Astrocyte of the spinal cord (primary cell): Measurements from ENCODE around the gene ALDH1L1.

Experiments
- DNase-seq: peaks from one replicate; pipeline ENCODE4 v3.0.0; 2011; ENCODE audit warnings: low read depth, low spot score
- H3K4me3 ChIP-seq: 2 replicates; pipeline ENCODE4 v1.5.1; 2011; ENCODE audit warnings: low read depth, mild to moderate bottlenecking, low read length, moderate library complexity
- CTCF ChIP-seq: IDR thresholded peaks from 2 replicates; pipeline ENCODE4 v1.5.1; 2012; ENCODE audit warnings: low read depth, mild to moderate bottlenecking, low read length, inconsistent platforms
- in situ Hi-C: cut with HindIII; loops from 2 replicates; pipeline ENCODE4 v1.10.0; 2017; ENCODE audit warnings: low sequenced_read_pairs

Gene ALDH1L1

DNA sequence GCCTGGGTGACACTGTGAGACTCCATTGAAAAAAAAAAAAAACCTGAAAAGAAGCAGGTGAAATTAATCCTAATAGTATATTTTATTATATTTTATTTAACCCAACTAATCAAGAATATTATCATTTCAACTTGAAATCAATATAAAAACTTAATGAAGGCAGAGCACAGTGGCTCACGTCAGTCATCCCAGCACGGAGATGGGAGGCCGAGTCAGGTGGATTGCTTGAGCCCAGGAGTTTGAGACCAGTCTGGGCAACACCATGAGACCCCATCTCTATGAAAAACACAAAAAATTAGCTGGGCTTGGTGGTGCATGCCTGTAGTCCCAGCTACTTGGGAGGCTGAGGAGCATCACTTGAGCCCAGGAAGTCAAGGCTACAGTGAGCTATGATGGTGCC, 63.2 kb downstream of the ALDH1L1 start:
- DNase-seq, result no peak
- no peak for TF ChIP-seq CTCF
- in situ Hi-C loops, result no loop called here
- H3K4me3 ChIP-seq, result no peak overlapping the region

DNA sequence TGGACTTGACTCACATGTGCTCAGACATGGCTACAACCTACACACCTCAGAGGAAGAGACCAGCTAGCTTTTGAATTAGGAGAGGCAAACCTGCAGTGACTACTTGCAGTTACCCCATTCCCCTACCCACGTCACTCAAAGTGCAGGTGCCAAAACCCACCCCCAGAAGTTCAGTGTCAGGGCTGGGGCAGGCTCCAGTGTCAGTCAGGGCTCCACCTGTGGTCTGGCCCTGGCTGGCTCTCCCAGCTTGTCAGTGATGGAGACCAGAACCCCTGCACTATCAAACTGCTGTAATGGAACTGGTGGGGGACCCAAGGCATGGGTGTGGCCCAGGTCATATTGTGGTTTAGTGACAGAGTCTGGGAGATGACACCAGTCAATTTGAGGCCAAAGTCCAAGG, 63.9 kb downstream of the ALDH1L1 start:
- no peak for DNase-seq
- H3K4me3 ChIP-seq, result no peak overlapping the region
- in situ Hi-C loops, result no loop called here
- TF ChIP-seq CTCF, result no peak

DNA sequence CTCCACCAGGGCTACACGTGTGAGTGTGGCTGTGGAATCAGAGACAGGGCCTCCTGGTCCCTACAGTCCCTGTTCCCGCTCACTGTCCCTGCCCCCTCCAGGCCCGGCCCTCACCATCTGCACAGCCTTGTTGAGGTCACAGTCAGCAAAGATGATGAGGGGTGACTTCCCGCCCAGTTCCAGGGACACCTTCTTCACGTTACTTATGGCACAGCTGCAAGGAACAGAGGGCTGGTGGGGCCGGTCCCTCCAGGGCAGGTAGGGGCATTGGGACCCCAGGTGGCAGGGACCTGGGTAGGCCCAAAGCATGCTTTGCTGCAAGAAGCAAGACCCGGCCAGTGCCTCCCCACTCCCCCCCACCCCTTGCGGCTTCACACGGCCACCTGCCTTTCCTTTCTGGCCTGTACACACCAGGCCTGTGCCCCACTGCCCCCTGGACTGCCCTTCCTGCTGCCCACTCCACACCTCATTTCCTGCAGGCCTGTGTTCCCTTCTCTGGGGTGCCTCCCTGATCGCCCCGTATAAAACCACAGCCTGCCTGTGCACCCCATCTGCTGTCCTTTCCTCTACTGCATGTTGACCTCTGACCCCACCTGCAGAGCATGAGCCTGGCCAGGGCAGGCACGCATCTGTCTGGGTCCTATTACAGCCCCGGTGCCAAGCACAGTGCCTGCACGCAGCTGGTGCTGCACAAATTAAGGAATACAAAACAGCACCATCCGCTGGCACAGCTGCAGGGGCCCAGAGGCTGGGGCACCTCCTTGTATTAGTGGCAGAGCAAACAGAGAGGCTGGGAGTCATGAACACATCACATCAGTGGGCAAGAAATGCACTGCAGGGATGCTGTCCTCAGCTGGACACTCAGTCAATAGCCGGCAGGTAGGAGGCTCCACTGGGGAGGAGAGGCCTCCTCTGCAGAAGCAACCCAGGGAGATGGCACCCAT, 65.7 kb downstream of the ALDH1L1 start:
- H3K4me3 ChIP-seq, result no peak overlapping the region
- DNase-seq, result no peak
- in situ Hi-C loops, result no loop called here
- no peak for TF ChIP-seq CTCF

GRCh38 chr3:126113733-126114442, 66.5 kb downstream of the ALDH1L1 start:
- TF ChIP-seq CTCF, result peak; percentile 38
- DNase-seq, result no peak
- in situ Hi-C loops, result no loop called here

DNA sequence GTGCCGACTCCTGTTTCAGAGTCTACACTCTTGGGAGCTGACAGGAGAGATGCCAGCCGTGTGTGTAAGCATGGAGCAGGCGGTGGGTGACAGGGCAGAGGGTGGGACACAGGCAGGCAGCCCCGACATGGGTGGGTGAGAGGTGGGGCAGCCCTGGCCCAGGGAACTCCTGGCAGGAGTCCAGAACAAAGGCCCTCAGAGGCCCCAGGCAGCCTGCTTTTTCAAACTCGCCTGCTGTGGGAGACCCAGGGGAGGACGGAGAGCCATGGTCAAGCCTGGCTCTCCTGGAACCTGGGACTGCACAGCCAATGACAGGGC, 67.2 kb downstream of the ALDH1L1 start:
- no peak for TF ChIP-seq CTCF
- in situ Hi-C loops, result no loop called here

More at GRCh38 chr3:126113733-126114442, 66.5 kb downstream of the ALDH1L1 start:
- H3K4me3 ChIP-seq, result no peak overlapping the region

GRCh38 chr3:126112531-126113237, 67.7 kb downstream of the ALDH1L1 start:
- H3K4me3 ChIP-seq, result no peak overlapping the region
- no peak for DNase-seq
- no peak for TF ChIP-seq CTCF
- in situ Hi-C loops, result no loop called here

More for the DNA sequence above, 67.2 kb downstream of the ALDH1L1 start:
- no peak overlapping the region for H3K4me3 ChIP-seq
- no peak for DNase-seq
